PC-3 (cell line): ENCODE results near the gene YEATS4. TPM values are rescaled to one million over a fixed set of nuclear protein-coding genes. Genes with fewer than 3 reads are reported as not detected.

ENCODE experiments used
- ATAC-seq: fragments of 200-7000 bp; cut with Tn5 transposase; 2 replicates; pipeline ENCODE4 v1.9.1; 2020; ENCODE audit warnings: mild to moderate bottlenecking, moderate library complexity
- BruUV-seq: library from RNA; stranded (reverse); fragments of 400-500 nt; replicated peaks from 2 replicates; lab custom pipeline; 2021; lab: Mats Ljungman, UMichigan
- CTCF ChIA-PET: fragments of 300-600 bp; sonication (Branson Sonifier 250); formaldehyde crosslinking; loops from one replicate; lab custom pipeline; 2022; ENCODE audit warnings: antibody characterized with exemption; lab: Charles Lee
- POLR2A ChIA-PET: fragments of 300-600 bp; sonication (Branson Sonifier 250); formaldehyde crosslinking; loops from one replicate; lab custom pipeline; 2022; ENCODE audit warnings: antibody characterized with exemption; ENCODE audit not compliant: unreplicated experiment; lab: Charles Lee
- DNase-seq: peaks from one replicate; pipeline ENCODE4 v3.0.0-alpha.2; 2015
- H2AFZ ChIP-seq: fragments of 300-600 bp; sonication (generic); 2 replicates; pipeline ENCODE4 v1.6.0; 2016; ENCODE audit warnings: antibody characterized with exemption, low read length
- H3F3A ChIP-seq: fragments of 300-600 bp; sonication (generic); one replicate; pipeline ENCODE4 v1.6.0; 2017; ENCODE audit warnings: antibody characterized with exemption, low read length, control low read depth, mild to moderate bottlenecking; ENCODE audit not compliant: unreplicated experiment
- H3K27ac ChIP-seq: fragments of 300-600 bp; sonication (generic); 2 replicates; pipeline ENCODE4 v1.5.1; 2016; ENCODE audit warnings: mild to moderate bottlenecking, low read length
- H3K27me3 ChIP-seq: fragments of 300-600 bp; sonication (generic); 2 replicates; pipeline ENCODE4 v1.6.1; 2016; ENCODE audit warnings: low read length, mixed read lengths
- H3K36me3 ChIP-seq: fragments of 300-600 bp; sonication (generic); 2 replicates; pipeline ENCODE4 v1.6.1; 2016; ENCODE audit warnings: low read depth, mixed run types, low read length, mixed read lengths
- H3K4me1 ChIP-seq: fragments of 300-600 bp; sonication (generic); 2 replicates; pipeline ENCODE4 v1.5.1; 2016; ENCODE audit warnings: low read length; ENCODE audit not compliant: insufficient read depth
- H3K4me2 ChIP-seq: fragments of 300-600 bp; sonication (generic); 2 replicates; pipeline ENCODE4 v1.6.0; 2016; ENCODE audit warnings: low read length
- H3K4me3 ChIP-seq: fragments of 300-600 bp; sonication (generic); 2 replicates; pipeline ENCODE4 v1.5.1; 2016; ENCODE audit warnings: mild to moderate bottlenecking, low read length, mixed read lengths
- H3K79me2 ChIP-seq: fragments of 300-600 bp; sonication (generic); 2 replicates; pipeline ENCODE4 v1.6.1; 2017; ENCODE audit warnings: low read length, mixed read lengths
- H3K9ac ChIP-seq: fragments of 300-600 bp; sonication (generic); 2 replicates; pipeline ENCODE4 v1.6.0; 2016; ENCODE audit warnings: mild to moderate bottlenecking, low read length
- H3K9me2 ChIP-seq: fragments of 300-600 bp; sonication (generic); replicated peaks from 2 replicates; pipeline ENCODE4 v1.6.1; 2016; ENCODE audit warnings: mixed run types, low read length, mixed read lengths
- H3K9me3 ChIP-seq: fragments of 300-600 bp; sonication (generic); 2 replicates; pipeline ENCODE4 v1.6.1; 2016; ENCODE audit warnings: low read length, mixed read lengths
- H4K20me1 ChIP-seq: fragments of 300-600 bp; sonication (generic); 2 replicates; pipeline ENCODE4 v1.6.1; 2016; ENCODE audit warnings: low read length, mixed read lengths
- EZH2 ChIP-seq: fragments of 300-600 bp; sonication (generic); IDR thresholded peaks from one replicate; pipeline ENCODE4 v1.6.1; 2017; ENCODE audit warnings: antibody characterized with exemption, mild to moderate bottlenecking, low read length; ENCODE audit not compliant: unreplicated experiment
- EZH2phosphoT487 ChIP-seq: fragments of 300-600 bp; sonication (generic); IDR thresholded peaks from 2 replicates; pipeline ENCODE4 v1.6.1; 2018; ENCODE audit warnings: mild to moderate bottlenecking, antibody characterized with exemption, low read length, borderline replicate concordance
- intact Hi-C: fragments of 100-400 bp; cut with micrococcal nuclease; formaldehyde crosslinking; loops from 2 replicates; pipeline ENCODE4 v1.9.0; 2023
- total RNA-seq: library from RNA; depleted of rRNA; stranded (reverse); fragments of >200 nt; gene quantifications from 2 replicates; pipeline ENCODE4 v1.2.3, GENCODE V29; 2014
- TF ChIP-seq, protein P1 (sequence below): fragments of 300-600 bp; sonication (generic); conservative IDR thresholded peaks from 2 replicates; pipeline ENCODE4 v1.5.1; 2017; ENCODE audit warnings: antibody characterized with exemption, low read depth, mild to moderate bottlenecking, low read length

YEATS4 gene
- total RNA-seq, 1 experiment from 2014 or later: 41.3 TPM

GRCh38 chr12:69431591-69432222 lies 72.2 kb downstream of the YEATS4 start:
- DNase-seq (no peak), ATAC-seq (no peak)
- TF ChIP-seq, protein P1, sequence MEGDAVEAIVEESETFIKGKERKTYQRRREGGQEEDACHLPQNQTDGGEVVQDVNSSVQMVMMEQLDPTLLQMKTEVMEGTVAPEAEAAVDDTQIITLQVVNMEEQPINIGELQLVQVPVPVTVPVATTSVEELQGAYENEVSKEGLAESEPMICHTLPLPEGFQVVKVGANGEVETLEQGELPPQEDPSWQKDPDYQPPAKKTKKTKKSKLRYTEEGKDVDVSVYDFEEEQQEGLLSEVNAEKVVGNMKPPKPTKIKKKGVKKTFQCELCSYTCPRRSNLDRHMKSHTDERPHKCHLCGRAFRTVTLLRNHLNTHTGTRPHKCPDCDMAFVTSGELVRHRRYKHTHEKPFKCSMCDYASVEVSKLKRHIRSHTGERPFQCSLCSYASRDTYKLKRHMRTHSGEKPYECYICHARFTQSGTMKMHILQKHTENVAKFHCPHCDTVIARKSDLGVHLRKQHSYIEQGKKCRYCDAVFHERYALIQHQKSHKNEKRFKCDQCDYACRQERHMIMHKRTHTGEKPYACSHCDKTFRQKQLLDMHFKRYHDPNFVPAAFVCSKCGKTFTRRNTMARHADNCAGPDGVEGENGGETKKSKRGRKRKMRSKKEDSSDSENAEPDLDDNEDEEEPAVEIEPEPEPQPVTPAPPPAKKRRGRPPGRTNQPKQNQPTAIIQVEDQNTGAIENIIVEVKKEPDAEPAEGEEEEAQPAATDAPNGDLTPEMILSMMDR: no peak
- Histone ChIP-seq H2AFZ (no peak overlapping the region), H3K4me1 (no peaks in the 10 kb centered on the region), H3K79me2 (no peaks in the 10 kb centered on the region), H3K27ac (no peak overlapping the region), H3K4me2 (no peak overlapping the region), H4K20me1 (no peaks in the 10 kb centered on the region), H3K36me3 (no peaks in the 10 kb centered on the region), H3K4me3 (no peak overlapping the region), H3K9me3 (no peaks in the 10 kb centered on the region), H3K9me2 (no peaks in the 10 kb centered on the region), H3F3A (no peaks in the 10 kb centered on the region), H3K9ac (no peak overlapping the region), H3K27me3 (no peaks in the 10 kb centered on the region)
- intact Hi-C loops: no loop called here
- ChIA-PET CTCF (no interaction called here), POLR2A (no interaction called here)
- no TSS peak for BruUV-seq

DNA sequence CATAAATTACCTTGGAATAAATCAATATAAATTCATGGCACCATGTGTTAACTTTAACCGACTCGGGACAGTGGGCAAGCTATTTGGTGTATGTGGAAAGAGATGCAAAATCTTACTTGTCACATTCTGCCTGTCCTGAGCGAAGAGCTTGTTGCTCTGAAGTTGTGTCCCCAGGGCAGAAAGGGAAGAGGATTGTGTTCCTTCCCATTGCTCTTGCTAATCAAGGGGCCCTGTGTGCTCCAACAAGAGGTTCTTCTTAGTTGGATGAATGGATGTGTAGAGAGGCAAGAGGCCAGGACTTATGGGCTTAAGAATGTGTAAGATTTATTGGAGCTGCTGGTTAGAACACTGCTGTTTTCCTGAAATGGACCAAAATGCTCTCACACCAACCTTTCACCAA lies 74.1 kb downstream of the YEATS4 start:
- DNase-seq (no peak), ATAC-seq (no peak)
- Histone ChIP-seq H3K9me3 (no peaks in the 10 kb centered on the region), H3K27me3 (no peaks in the 10 kb centered on the region), H3K4me2 (no peak overlapping the region), H4K20me1 (no peaks in the 10 kb centered on the region), H3K79me2 (no peaks in the 10 kb centered on the region), H3K9me2 (no peaks in the 10 kb centered on the region), H2AFZ (no peak overlapping the region), H3K4me3 (no peak overlapping the region), H3K27ac (no peak overlapping the region), H3K36me3 (no peaks in the 10 kb centered on the region), H3K9ac (no peak overlapping the region), H3F3A (no peaks in the 10 kb centered on the region), H3K4me1 (no peaks in the 10 kb centered on the region)
- no peak for TF ChIP-seq EZH2phosphoT487
- TF ChIP-seq, protein P1: no peak
- no peak for TF ChIP-seq EZH2
- CTCF ChIA-PET: no interaction called here
- BruUV-seq: no TSS peak
- POLR2A ChIA-PET: no interaction called here
- intact Hi-C loops: no loop called here

DNA sequence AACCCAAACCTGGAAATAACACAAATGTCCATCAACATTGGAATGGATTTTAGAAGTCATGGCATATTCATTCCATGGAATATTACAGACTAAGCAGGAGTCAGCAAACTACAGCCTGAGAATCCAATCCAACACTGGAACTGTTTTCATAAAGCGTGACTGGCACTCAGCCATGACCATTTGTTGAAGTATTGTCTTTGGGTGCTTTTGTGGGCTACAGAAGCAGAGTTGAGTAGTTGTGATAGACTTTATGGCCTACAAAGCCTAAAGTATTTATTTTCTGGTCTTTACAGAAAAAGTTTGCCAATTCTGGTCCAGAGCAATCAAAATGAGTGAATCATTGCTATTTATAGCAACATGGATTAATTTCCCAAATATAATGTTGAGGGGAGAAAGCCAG lies 76.1 kb downstream of the YEATS4 start:
- Histone ChIP-seq H3K79me2 (no peaks in the 10 kb centered on the region), H3F3A (no peaks in the 10 kb centered on the region), H3K27me3 (no peaks in the 10 kb centered on the region), H3K9me2 (no peaks in the 10 kb centered on the region), H3K4me2 (no peak overlapping the region), H3K4me3 (no peak overlapping the region), H3K9ac (no peak overlapping the region), H3K27ac (no peak overlapping the region), H2AFZ (no peak overlapping the region), H3K36me3 (no peaks in the 10 kb centered on the region), H3K4me1 (0 out of 2 replicates have a peak, but pooled peaks cover 8% of the 10 kb centered on the region), H3K9me3 (no peaks in the 10 kb centered on the region), H4K20me1 (no peaks in the 10 kb centered on the region)
- no peak for DNase-seq
- TF ChIP-seq EZH2: no peak
- TF ChIP-seq, protein P1: no peak
- TF ChIP-seq EZH2phosphoT487: no peak
- intact Hi-C loops: no loop called here
- BruUV-seq: no TSS peak
- ChIA-PET POLR2A (no interaction called here), CTCF (no interaction called here)
- ATAC-seq: no peak
